Activated T-helper 1 cell treated with anti-CD3 and anti-CD28 coated beads, Interleukin-12 subunit alpha, Interleukin-12 subunit beta, Interleukin-2, Interleukin-4 antibody, amounts not matched to agents 30 ng/mL and 10 ng/mL and 1 ng/mL, durations not matched to agents 14 hours and 24 hours and 36 hours (primary cell): ENCODE measurements around the gene CDC42EP1. TPM values are rescaled to one million over a fixed set of nuclear protein-coding genes. Genes with fewer than 3 reads are reported as not detected.
A peak's percentile ranks its signal among the peaks of the same experiment; 100 is the strongest.
"Not testable (repeated sequence)": the region's sequence is repeated elsewhere in the genome, so short reads cannot be mapped to it uniquely, and the experiment has no call there.

Experiments
- DNase-seq: peaks from one replicate; pipeline ENCODE4 v3.0.0; 2021; ENCODE audit warnings: low spot score
- H3K27ac Mint-ChIP-seq: one replicate; pipeline ENCODE4 v1.8.0; 2021; ENCODE audit warnings: mild to moderate bottlenecking, mixed read lengths
- H3K27me3 Mint-ChIP-seq: one replicate; pipeline ENCODE4 v1.8.0; 2022; ENCODE audit warnings: mild to moderate bottlenecking, moderate library complexity, mixed read lengths; ENCODE audit not compliant: insufficient read depth
- H3K36me3 Mint-ChIP-seq: one replicate; pipeline ENCODE4 v1.8.0; 2021; ENCODE audit warnings: low read depth, mixed read lengths
- H3K4me1 Mint-ChIP-seq: one replicate; pipeline ENCODE4 v1.8.0; 2021; ENCODE audit warnings: low read depth, mixed read lengths
- H3K4me3 Mint-ChIP-seq: one replicate; pipeline ENCODE4 v1.8.0; 2021; ENCODE audit warnings: mild to moderate bottlenecking, moderate library complexity, mixed read lengths
- H3K9me3 Mint-ChIP-seq: one replicate; pipeline ENCODE4 v1.8.0; 2021; ENCODE audit warnings: mixed read lengths
- intact Hi-C: fragments of 100-400 bp; cut with micrococcal nuclease; formaldehyde crosslinking; loops from one replicate; pipeline ENCODE4 v1.15.1; 2024
- total RNA-seq: library from RNA; stranded (reverse); gene quantifications from 2 replicates; pipeline ENCODE4 v1.2.3, GENCODE V29; 2022

The CDC42EP1 gene
- total RNA-seq, 1 donor from 2014 or later: 1.5 TPM

- Mint-ChIP-seq H3K4me1 (peaks cover 8% of the 10 kb centered on the region), H3K4me3 (no peak overlapping the region), H3K9me3 (no peaks in the 10 kb centered on the region), H3K27me3 (peaks cover 32% of the 10 kb centered on the region), H3K36me3 (no peaks in the 10 kb centered on the region), H3K27ac (no peak overlapping the region)
- DNase-seq: no peak
- intact Hi-C loops: no loop called here
Observed at GRCh38 chr22:37525073-37525745, 35.1 kb upstream of the CDC42EP1 start.

DNA sequence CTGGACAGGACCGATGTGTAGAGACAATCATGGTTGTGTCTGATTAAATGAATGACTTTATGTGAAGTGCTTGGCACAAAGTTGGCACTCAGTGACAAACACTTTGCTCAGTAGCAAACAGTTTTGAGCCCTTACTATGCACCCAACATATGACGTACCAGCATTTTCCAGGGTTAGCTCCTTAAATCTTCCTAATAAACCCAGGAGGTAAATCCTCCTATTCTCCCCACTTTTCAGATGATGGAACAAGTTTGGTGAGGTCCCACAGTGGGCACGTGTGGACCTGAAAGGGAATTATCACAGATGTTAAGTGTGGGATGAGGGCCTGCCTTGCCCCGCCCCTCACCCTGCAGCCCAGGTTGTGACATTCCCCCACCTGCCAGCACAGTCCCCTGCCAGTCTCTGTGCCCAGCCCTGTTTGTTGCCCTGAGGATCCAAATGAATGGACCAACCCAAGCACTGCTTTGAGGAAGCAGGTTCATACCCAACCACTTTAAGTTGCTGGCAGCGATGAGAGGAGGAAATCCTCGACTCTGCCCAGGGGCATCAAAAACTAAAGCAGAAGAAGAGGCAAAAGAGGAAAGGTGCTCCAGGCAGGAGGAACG lies 34.4 kb upstream of the CDC42EP1 start:
- Mint-ChIP-seq H3K4me1 (peaks cover 8% of the 10 kb centered on the region), H3K27ac (no peak overlapping the region), H3K4me3 (no peak overlapping the region), H3K36me3 (no peaks in the 10 kb centered on the region), H3K9me3 (no peaks in the 10 kb centered on the region), H3K27me3 (peaks cover 25% of the 10 kb centered on the region)
- no peak for DNase-seq
- intact Hi-C loops: no loop called here

DNA sequence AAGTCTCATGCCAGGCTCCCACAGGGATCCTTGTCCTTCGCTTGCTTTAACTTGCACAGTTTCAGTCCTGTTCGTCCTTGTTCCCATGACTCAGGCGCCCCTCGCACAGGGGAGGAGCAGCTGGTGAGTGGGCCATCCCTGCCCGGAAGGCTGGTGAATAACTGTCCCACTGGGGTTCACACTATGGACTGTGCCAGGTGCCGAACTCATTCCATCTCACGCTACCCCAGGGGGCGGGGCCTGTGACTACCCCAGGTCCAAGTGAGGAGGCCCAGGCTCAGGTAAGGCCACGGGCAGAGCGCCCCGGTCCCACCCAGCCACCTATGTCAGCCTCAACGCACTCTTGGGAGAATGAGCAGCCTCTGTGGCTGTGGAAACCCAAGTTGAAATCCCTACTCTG lies 33.9 kb upstream of the CDC42EP1 start:
- DNase-seq: no peak
- intact Hi-C loops: no loop called here

GRCh38 chr22:37527081-37527752 lies 33.1 kb upstream of the CDC42EP1 start:
- H3K36me3 Mint-ChIP-seq, intact Hi-C loops, H3K27ac Mint-ChIP-seq, DNase-seq, H3K9me3 Mint-ChIP-seq, H3K4me3 Mint-ChIP-seq, H3K4me1 Mint-ChIP-seq: not testable (repeated sequence)
- peaks cover 14% of the 10 kb centered on the region for H3K27me3 Mint-ChIP-seq

More for the DNA sequence above, 33.9 kb upstream of the CDC42EP1 start:
- Mint-ChIP-seq H3K27ac (no peak overlapping the region), H3K9me3 (no peaks in the 10 kb centered on the region), H3K36me3 (no peaks in the 10 kb centered on the region), H3K27me3 (peaks cover 20% of the 10 kb centered on the region), H3K4me3 (no peak overlapping the region), H3K4me1 (peaks cover 8% of the 10 kb centered on the region)

- DNase-seq, H3K9me3 Mint-ChIP-seq, H3K27ac Mint-ChIP-seq, H3K36me3 Mint-ChIP-seq, H3K4me1 Mint-ChIP-seq, intact Hi-C loops, H3K27me3 Mint-ChIP-seq, H3K4me3 Mint-ChIP-seq: not testable (repeated sequence)
Observed at GRCh38 chr22:37527952-37528351, 32.3 kb upstream of the CDC42EP1 start.

DNA sequence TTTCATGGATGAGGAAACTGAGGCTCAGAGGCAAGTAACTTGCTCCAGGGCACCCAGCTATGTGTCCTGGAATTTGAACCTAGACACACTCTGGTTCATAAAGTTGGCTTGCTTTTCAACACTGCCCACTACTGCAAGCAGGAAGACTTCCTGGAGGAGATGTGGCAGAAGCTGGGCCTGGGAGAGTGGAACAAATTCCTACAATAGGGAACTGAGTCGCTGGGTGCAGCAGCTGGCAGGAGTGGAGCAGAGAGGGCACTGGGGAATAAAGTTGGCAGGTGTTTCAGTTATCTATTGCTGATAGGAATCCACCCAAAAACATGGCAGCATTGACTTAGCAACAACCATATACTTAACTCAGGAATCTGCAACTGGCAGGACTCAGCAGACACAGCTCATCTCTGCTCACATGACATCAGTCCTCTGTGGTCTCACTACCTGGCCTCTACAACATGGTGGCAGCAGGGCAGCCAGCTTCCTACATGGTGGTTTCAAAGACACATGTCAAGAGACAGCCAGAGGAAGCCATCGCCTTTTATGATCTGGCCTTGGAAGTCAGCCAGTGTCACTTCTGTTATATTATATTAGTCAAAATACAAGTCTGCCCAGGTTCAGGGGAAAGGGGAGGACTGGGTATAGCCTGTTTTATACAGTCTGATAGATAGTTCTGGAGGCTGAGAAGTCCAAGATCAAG lies 30.5 kb upstream of the CDC42EP1 start:
- H3K4me1 Mint-ChIP-seq: peaks cover 24% of the 10 kb centered on the region
- H3K9me3 Mint-ChIP-seq: no peaks in the 10 kb centered on the region
- H3K27me3 Mint-ChIP-seq: no peaks in the 10 kb centered on the region
- DNase-seq: no peak
- intact Hi-C loops: loop anchor here (10.0 kb wide), 1 partner anchor 215 kb away; no protein-coding TSS in a partner anchor
- H3K27ac Mint-ChIP-seq: no peak overlapping the region
- H3K4me3 Mint-ChIP-seq: no peak overlapping the region
- no peaks in the 10 kb centered on the region for H3K36me3 Mint-ChIP-seq

DNA sequence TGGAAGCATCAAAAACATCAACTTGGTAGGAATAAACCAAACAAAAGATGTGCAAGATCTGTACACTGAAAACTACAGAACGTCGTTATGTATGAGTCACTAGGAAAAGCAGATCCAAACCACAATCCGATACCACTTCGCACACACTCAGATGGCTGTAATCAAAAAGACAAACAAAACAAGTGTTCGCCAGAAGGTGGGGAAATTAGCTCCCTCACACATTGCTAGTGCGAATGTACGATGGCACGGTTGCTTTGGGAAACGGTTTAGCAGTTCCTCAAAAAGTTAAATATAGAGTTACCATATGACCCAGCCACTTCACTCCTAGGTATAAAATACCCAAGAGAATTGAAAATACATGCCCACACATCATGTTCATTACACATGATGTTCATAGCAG lies 26.3 kb upstream of the CDC42EP1 start:
- no peak for DNase-seq
- Mint-ChIP-seq H3K4me1 (peaks cover 22% of the 10 kb centered on the region), H3K4me3 (no peak overlapping the region), H3K9me3 (no peaks in the 10 kb centered on the region), H3K36me3 (no peaks in the 10 kb centered on the region), H3K27ac (peak overlapping the region; percentile 0), H3K27me3 (peaks cover 3% of the 10 kb centered on the region)
- intact Hi-C loops: loop anchor here (1.0 to 10.0 kb wide), 2 partner anchors 33 to 211 kb away; no protein-coding TSS in a partner anchor

DNA sequence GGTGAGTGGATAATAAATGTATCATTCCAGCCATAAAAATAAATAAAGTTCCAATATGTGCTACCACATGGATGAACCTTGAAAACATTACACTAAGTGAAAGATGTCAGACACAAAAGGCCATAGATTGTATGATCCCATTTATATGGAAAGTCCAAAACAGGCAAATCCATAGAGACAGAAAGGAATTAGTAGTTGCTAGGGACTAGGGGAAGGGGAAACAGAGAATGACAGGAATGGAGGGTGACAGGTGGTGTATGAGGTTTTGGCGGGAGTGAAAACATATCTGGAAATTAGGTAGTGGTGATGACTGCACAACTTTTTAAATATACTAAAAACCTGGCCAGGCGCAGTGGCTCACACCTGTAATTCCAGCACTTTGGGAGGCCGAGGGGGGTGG lies 25.8 kb upstream of the CDC42EP1 start:
- Mint-ChIP-seq H3K36me3 (no peaks in the 10 kb centered on the region), H3K27ac (peak overlapping the region; percentile 0), H3K4me1 (peaks cover 25% of the 10 kb centered on the region), H3K9me3 (no peaks in the 10 kb centered on the region), H3K27me3 (peaks cover 3% of the 10 kb centered on the region), H3K4me3 (no peak overlapping the region)
- intact Hi-C loops: loop anchor here (1.0 to 10.0 kb wide), 2 partner anchors 33 to 210 kb away; no protein-coding TSS in a partner anchor
- no peak for DNase-seq

GRCh38 chr22:37535159-37535558 lies 25.1 kb upstream of the CDC42EP1 start:
- Mint-ChIP-seq H3K4me1 (peaks cover 27% of the 10 kb centered on the region), H3K27ac (no peak overlapping the region), H3K36me3 (no peaks in the 10 kb centered on the region), H3K4me3 (no peak overlapping the region), H3K9me3 (no peaks in the 10 kb centered on the region), H3K27me3 (peaks cover 7% of the 10 kb centered on the region)
- intact Hi-C loops: loop anchor here (5.0 to 10.0 kb wide), 2 partner anchors 142 to 210 kb away; partner anchors contain the start of gene LGALS1
- no peak for DNase-seq

- intact Hi-C loops: loop anchor here (1.0 to 10.0 kb wide), 6 partner anchors 23 to 206 kb away; partner anchors contain the start of genes GGA1 and LGALS1
- peak overlapping the region; percentile 41 for H3K4me3 Mint-ChIP-seq
- no peaks in the 10 kb centered on the region for H3K9me3 Mint-ChIP-seq
Observed at GRCh38 chr22:37538590-37539357, 21.5 kb upstream of the CDC42EP1 start.

DNA sequence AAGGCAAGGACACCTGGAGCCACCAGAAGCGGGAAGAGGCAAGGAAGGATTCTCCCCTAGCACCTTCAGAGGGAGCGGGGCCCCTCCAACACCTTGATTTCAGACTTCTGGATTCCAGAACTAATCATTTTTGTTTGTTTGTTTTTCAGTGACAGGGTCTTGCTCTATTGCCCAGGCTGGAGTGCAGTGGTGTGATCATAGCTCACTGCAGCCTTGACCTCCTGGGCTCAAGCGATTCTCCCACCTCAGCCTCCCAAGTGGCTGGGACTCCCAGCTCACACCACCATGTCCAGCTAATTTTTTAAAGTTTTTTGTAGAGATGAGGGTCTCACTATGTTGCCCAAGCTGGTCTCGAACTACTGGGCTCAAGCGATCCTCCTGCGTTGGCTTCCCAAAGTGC lies 20.5 kb upstream of the CDC42EP1 start:
- H3K9me3 Mint-ChIP-seq, H3K36me3 Mint-ChIP-seq, H3K4me3 Mint-ChIP-seq, DNase-seq, H3K27ac Mint-ChIP-seq: not testable (repeated sequence)
- Mint-ChIP-seq H3K27me3 (peaks cover 16% of the 10 kb centered on the region), H3K4me1 (peaks cover 32% of the 10 kb centered on the region)
- intact Hi-C loops: loop anchor here (1.0 to 10.0 kb wide), 3 partner anchors 53 to 205 kb away; partner anchors contain the start of gene LGALS1

More at GRCh38 chr22:37538590-37539357, 21.5 kb upstream of the CDC42EP1 start:
- Mint-ChIP-seq H3K36me3 (peaks cover 3% of the 10 kb centered on the region), H3K27me3 (peaks cover 13% of the 10 kb centered on the region), H3K27ac (peak overlapping the region; percentile 50), H3K4me1 (peaks cover 40% of the 10 kb centered on the region)
- peak; percentile 83 for DNase-seq

- Mint-ChIP-seq H3K4me1 (peaks cover 43% of the 10 kb centered on the region), H3K27ac (peak overlapping the region; percentile 89), H3K27me3 (peaks cover 17% of the 10 kb centered on the region)
- DNase-seq, H3K4me3 Mint-ChIP-seq, H3K36me3 Mint-ChIP-seq, H3K9me3 Mint-ChIP-seq, intact Hi-C loops: not testable (repeated sequence)
Observed at GRCh38 chr22:37542416-37542815, 17.9 kb upstream of the CDC42EP1 start.
